ENCODE measurements around the gene MYL7.

DNA sequence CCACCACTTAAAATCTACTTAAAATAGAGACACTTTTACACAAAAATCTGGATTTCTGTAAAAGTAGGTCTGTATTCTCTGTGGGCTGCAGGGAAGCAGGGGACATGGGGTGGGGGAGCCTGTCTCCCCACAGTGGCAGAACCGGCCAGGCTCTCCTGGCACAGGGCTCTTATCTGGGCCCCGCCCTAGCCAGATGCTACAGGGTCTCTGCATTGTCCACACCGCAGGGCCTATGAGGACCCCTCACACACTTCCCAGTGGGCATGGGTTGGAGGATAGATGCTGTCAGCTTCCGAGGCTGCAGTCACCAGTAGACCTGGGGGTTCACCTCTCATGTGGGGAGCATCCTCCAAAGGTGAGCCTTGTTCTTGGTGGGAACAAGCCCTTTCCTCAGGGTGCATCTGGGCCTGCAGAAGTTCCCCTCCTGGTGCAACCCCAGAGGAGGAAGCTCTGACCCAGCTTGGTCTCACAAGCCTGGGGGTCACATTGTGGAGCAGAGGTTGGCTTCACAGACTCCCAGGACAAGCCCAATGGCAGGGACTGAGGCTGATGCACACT, 15.4 kb upstream of the MYL7 start:
- TF ChIP-seq, protein P1, sequence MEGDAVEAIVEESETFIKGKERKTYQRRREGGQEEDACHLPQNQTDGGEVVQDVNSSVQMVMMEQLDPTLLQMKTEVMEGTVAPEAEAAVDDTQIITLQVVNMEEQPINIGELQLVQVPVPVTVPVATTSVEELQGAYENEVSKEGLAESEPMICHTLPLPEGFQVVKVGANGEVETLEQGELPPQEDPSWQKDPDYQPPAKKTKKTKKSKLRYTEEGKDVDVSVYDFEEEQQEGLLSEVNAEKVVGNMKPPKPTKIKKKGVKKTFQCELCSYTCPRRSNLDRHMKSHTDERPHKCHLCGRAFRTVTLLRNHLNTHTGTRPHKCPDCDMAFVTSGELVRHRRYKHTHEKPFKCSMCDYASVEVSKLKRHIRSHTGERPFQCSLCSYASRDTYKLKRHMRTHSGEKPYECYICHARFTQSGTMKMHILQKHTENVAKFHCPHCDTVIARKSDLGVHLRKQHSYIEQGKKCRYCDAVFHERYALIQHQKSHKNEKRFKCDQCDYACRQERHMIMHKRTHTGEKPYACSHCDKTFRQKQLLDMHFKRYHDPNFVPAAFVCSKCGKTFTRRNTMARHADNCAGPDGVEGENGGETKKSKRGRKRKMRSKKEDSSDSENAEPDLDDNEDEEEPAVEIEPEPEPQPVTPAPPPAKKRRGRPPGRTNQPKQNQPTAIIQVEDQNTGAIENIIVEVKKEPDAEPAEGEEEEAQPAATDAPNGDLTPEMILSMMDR (conservative IDR thresholded peaks at IDR 0.05 in 1 of 2, IDR thresholded peaks at IDR 0.05 in 1 of 2; ENCODE audit: low read depth in 1 of 2, low read length in 2 of 2) = no peak
- TF ChIP-seq EZH2 (IDR thresholded peaks at IDR 0.05; ENCODE audit: low read length, missing control alignments) = no peak

All from fibroblast of lung (primary cell).